ENCODE results near the gene MIOX. TPM values are rescaled to one million over a fixed set of nuclear protein-coding genes. Genes with fewer than 3 reads are reported as not detected.

Gene MIOX
- total RNA-seq, 2 experiments from 2014 or later: 0.17 to 0.42 TPM

DNA sequence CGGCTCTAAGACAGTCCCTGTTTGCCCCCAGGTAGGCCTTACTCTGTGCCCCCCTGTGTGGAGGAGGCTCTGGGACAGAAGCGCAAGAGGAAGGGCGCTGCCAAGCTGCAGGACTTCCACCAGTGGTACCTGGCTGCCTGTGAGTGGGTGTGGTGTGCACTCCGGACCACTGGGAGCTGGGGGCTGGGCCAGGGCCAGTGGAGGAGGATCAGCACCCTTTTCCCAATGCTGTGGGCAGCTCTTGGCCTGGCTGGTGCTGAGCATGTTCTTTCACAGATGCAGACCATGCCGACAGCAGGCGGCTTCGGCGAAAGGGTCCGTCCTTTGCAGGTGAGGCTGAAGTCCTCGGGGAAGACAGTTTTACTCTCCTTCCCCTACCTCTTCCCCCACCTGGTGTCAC, 35.1 kb downstream of the MIOX start:
- CTCF ChIA-PET: no interaction called here
- POLR2A ChIA-PET: no interaction called here

DNA sequence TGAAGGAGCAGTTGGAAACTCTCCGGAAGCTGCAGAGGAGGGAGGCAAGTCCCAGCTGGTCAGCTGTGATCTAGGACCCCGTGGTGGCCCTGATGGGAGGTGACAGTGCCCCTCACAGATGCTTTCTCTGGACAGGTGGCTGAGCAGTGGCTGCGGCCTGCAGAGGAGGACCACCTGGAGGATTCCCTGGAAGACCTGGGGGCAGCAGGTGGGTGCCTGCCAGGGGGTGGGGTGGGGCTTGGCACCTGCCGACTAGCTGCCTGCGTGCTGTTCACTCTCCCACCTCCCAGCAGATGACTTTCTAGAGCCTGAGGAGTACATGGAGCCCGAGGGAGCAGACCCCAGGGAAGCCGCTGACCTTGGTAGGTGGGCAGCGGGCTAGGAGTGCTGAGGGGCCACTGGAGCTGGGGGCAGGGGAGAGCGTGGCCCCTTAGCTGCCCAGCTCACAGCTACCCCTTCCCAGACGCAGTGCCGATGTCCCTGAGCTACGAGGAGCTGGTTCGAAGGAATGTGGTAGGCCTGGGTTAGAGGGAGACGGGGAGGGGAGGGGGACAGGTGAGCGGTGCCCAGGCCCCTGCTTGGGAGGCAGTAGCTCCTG, 35.6 kb downstream of the MIOX start:
- ChIA-PET POLR2A (interaction anchor here (0.7 kb wide), 1 partner anchor 14 kb away, joined by 3 read pairs; the partner anchor contains the start of genes LMF2 and NCAPH2), CTCF (no interaction called here)

DNA sequence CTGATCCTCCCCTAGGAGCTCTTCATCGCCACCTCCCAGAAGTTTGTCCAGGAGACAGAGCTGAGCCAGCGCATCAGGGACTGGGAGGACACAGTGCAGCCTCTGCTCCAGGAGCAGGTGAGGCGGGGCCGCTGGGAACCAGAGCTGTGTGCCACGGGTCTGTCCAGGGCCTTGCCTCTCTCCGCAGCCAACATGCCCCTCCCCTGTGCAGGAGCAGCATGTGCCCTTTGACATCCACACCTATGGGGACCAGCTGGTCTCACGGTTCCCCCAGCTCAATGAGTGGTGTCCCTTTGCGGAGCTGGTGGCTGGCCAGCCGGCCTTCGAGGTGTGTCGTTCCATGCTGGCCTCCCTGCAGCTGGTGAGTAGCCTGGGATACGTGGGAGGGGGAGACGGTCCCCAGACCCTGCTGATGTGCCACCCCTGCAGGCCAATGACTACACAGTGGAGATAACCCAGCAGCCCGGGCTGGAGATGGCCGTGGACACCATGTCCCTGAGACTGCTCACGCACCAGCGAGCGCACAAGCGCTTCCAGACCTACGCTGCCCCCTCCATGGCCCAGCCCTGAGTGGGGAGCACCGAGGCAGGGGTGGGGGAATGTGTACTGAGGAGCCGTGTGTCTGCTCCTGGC, 36.3 kb downstream of the MIOX start:
- ChIA-PET POLR2A (interaction anchor here (0.7 kb wide), 1 partner anchor 15 kb away, joined by 3 read pairs; the partner anchor contains the start of genes LMF2 and NCAPH2), CTCF (no interaction called here)

DNA sequence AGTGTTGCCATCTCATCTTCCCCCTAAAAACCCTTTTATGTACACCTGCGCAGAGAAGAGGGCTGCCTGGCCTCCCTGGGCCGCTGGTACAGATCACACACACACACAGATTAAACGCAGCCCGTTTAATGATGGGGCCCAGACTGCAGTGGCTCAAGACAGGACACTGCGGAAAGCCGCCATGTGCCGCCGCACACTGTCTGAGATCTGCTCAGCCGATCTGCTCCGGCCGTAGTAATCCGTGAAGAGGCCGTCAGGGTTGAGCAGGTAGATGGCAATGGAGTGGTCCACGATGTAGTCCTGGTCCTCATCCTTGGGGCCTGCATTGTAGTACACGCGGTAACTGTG, 36.8 kb downstream of the MIOX start:
- POLR2A ChIA-PET: interaction anchor here (2.8 to 5.6 kb wide), 3 partner anchors 15 to 40 kb away, joined by 22 to 69 read pairs (median 36); partner anchors contain the start of genes LMF2, NCAPH2 and SYCE3
- CTCF ChIA-PET: interaction anchor here (3.0 kb wide), 1 partner anchor 15 kb away, joined by 32 read pairs; the partner anchor contains the start of genes LMF2 and NCAPH2

DNA sequence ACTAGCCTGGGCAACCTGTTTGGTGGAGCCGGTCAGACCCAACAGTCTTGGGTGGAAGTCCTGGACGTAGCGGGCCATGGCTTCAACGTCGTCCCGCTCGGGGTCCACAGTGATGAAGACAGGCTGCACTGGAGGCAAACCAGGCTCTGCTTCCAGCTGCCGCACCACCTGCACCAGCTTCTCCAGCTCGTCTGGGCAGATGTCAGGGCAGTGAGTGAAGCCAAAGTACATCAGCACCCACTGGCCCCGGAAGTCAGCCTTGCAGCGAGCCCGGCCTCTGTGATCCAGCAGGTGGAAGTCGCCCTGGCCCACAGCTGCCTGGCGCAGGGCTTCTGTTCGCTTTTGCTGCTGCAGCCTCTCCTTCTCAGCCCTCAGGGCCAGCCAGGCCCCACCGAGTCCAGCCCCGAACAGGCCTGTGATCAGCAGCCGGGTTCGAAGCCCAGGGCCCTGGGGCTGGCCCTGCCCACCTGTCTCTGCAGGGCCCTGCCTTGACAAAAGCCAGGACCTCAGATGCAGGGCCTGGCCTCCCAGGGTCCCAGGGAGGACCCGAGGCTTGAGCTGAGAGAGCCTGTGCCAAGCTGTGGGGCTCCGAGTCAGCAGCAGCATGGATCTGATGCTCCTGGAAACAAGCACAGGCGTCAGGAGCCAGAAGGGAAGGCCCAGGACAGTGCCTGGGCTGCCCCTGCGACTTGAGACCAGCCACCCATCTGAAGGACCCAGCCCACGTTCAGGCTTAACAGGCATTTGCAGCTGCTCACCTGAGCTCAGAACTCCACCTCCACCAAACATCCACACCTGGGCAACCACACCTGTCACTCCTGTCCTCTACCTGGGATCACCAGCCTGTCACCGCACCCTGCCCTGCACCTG, 37.4 kb downstream of the MIOX start:
- ChIA-PET POLR2A (interaction anchor here (0.6 to 5.6 kb wide), 7 partner anchors 13 to 71 kb away, joined by 3 to 69 read pairs (median 10); partner anchors contain the start of genes LMF2, NCAPH2 and SYCE3), CTCF (interaction anchor here (1.1 to 3.0 kb wide), 6 partner anchors 9 to 168 kb away, joined by 3 to 47 read pairs (median 13); partner anchors contain the start of genes CHKB, LMF2, NCAPH2 and SYCE3)

DNA sequence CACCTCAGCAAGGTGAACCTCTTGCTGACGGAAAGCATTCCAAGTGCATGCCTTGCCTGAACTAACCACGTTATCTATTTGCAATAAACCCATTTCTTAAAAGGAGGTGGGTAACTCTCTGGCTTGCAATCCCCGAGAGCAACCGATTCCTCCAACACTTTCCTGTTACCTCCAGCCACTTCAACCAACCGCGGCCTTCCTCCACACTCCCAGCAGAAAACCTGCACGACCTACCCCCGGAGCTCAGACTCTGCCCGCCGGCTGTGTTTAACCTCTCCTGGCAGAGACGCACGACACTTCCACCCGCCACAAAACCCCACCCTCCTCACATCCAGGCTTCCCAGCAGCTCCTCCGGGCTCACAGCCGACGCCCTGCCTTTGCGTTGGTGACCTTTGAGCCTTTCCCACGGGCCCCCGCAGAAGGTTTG, 38.0 kb downstream of the MIOX start:
- CTCF ChIA-PET: interaction anchor here (0.9 to 3.0 kb wide), 9 partner anchors 10 to 169 kb away, joined by 3 to 47 read pairs (median 6); partner anchors contain the start of genes CHKB, LMF2, NCAPH2 and SYCE3
- POLR2A ChIA-PET: interaction anchor here (0.6 to 5.6 kb wide), 10 partner anchors 14 to 72 kb away, joined by 3 to 69 read pairs (median 8); partner anchors contain the start of genes KLHDC7B, LMF2, NCAPH2 and SYCE3

DNA sequence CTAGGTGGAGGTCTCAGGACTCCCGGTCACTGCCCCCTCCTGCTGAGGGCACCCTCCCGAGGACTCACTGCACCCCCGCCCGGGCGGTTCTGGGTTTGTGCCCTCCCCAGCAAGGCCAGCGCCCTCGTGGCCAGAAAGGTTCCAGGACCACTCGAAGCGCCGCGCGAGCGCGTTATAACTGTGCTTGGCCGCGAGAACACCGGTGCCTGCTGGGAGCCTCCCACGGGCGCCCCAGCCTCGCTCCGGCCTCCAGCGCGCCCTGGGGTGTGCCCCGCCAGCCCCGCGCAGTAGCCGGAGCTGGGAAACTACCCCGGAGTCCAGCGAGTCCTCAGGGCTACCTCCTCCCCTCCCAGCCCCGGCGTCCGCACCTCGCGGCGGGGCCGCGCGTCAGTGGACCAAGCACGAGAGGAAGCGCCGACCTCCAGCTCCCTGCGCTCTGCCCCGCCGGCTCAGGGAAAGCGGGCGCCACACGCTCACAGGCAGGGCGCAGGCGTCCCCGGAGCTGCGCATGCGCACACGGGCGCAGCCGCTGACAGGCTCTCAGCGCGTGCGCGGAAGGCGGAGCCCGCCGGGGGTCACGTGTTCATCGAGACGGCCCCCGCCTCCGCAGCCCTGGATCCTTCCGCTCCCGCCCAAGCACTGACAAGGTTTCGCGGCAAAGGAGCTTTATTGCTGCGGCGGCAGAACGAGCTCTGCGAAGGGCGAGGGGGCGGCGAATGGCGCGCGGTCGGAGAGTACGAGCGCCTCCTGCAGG, 38.6 kb downstream of the MIOX start, which contains the start of gene SCO2:
Gene SCO2 (minus strand): TSS at position 495 of the 754 bp plus-strand sequence. CDS start 1,187 bp downstream, outside the sequence.
- ChIA-PET CTCF (interaction anchor here (0.6 to 3.0 kb wide), 31 partner anchors 10 to 274 kb away, joined by 3 to 47 read pairs (median 4); partner anchors contain the start of genes CHKB, HDAC10, KLHDC7B and LMF2), POLR2A (interaction anchor here (0.5 to 7.7 kb wide), 22 partner anchors 10 to 281 kb away, joined by 3 to 93 read pairs (median 5); partner anchors contain the start of genes KLHDC7B, LMF2, NCAPH2 and SYCE3)

DNA sequence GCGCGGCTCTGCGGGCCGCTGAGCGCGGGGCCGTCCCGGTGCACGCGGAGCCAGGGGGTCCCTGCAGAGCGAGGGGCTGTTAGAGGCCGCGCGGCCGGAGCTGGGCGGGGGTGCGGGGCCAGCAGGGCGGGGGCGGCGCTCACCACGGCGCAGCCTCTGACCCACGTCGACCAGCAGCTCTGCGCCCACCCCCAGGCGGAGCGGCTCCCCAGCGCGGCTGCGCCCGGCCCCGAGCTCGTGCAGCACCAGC, 39.1 kb downstream of the MIOX start:
- ChIA-PET CTCF (interaction anchor here (0.6 to 3.0 kb wide), 30 partner anchors 9 to 275 kb away, joined by 3 to 47 read pairs (median 4); partner anchors contain the start of genes CHKB, HDAC10, KLHDC7B and LMF2), POLR2A (interaction anchor here (0.5 to 7.7 kb wide), 18 partner anchors 10 to 282 kb away, joined by 3 to 93 read pairs (median 5); partner anchors contain the start of genes KLHDC7B, LMF2, NCAPH2 and SYCE3)

DNA sequence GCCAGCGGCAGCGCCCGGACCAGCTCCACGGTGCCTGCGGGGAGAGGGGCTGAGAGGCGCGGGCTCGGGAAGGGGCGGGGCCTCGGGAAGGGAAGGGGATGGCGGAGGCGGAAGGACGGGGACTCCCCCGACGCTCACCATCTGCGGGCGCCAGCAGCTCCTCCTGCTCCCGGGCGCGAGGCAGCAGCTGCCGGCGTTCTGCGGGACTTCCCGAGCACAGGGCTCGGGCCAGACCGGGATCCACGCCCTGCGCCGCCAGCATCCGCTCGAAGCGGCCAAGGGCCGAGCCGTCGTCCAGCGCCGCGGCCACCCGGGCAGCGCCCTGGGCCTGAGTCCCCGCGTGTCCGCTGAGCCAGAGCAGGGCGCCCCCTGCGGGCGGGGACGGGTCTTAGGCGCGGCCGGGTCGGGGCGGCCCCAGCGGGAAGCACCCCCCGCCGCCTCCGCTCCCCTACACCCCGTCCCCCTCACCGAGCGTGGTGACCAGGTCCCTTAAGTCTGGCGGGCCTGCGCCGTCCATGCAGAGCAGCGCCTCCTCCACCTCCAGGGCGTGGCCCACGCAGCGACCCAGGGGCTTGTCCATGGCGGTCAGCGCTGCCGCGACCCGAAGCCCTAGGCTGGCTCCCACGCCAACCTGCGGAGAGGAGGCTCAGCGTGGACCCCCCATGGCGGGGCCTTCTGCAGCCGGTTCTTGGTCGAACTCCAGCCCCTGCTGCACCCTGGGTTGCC, 39.6 kb downstream of the MIOX start:
- POLR2A ChIA-PET: interaction anchor here (0.5 to 7.7 kb wide), 16 partner anchors 11 to 282 kb away, joined by 3 to 93 read pairs (median 8); partner anchors contain the start of genes KLHDC7B, LMF2, NCAPH2 and SYCE3
- CTCF ChIA-PET: interaction anchor here (0.8 to 3.4 kb wide), 24 partner anchors 9 to 275 kb away, joined by 3 to 47 read pairs (median 5); partner anchors contain the start of genes CHKB, HDAC10, KLHDC7B and LMF2

DNA sequence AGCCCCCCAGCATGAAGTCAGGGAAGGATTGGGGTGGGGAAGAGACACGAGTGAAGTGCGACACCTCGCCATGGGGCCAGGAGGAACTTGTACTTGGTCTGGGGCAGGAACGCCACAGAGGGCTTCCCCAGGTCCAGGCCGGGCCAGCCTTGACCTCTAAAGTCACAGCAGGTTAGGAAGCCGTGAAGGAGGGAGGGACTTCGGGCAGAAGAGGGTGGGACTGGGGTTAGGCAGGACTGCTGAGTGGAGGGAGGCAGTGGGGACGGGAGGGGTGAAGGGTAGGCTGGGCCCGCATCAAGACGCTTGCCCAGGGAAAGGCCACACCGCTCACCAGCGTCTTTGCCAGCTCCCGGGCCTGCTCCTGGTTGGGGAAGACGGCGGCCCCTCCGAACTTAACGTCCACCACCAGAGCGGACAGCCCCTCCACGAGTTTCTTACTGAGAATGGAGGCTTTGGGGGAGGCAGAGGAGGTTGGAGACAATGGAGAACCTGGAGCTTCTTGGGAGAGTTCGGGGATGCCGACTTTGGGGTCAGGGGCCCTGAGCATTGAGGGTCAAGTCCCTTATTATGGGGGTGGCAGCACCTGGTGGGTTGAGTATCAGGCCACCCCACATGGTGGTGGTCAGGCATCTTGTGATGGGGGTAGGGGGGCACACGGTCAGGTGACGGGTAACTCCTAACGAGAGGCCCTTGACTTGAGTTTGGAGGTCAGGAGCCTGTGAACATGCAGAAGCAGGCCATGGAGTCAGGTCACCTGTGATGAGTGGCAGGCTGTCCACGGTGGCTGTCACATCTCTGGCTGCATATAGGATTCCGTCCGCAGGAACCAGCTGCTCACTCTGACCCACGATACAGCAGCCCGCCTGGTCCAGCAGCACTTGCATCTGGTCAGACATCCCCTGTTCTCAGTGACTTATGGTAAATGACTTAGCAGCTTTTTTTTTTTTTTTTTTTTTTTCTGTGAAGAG, 40.5 kb downstream of the MIOX start:
- CTCF ChIA-PET: interaction anchor here (0.6 to 3.4 kb wide), 8 partner anchors 12 to 603 kb away, joined by 3 to 22 read pairs (median 3); no protein-coding TSS in a partner anchor
- POLR2A ChIA-PET: interaction anchor here (1.6 to 7.7 kb wide), 4 partner anchors 13 to 94 kb away, joined by 10 to 93 read pairs (median 40); partner anchors contain the start of genes LMF2 and NCAPH2

DNA sequence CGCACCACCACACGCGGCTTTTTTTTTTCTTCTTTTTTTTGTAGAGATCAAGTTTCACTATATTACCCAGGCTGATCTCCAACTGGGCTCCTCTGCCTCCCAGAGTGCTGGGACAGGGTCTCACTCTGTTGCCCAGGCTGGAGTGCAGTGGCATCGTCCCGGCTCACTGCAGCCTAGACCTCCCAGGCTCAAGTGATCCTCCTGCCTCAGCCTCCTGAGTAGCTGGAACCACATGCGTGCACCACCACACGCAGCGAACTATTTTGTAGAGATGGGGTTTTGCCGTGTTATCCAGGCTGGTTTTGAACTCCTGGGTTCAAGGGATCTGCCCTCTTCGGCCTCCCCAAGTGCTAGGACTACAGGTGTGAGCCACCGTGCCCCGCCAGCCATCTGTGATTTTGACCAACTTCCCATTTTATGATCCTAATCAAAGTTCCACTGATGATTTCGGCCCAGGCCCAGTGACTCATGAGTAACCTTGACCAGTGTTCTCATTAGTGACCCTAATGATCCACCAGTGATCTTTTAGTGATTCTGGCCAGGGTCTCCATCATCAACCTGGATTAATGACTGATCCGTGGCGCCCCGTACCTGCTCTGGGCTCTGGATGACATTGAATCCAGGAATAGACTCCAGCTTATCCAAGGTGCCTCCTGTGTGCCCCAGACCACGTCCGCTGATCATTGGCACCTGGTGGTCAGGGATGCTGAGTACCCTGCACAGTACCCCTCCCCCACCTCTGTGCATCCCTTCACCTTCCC, 41.4 kb downstream of the MIOX start:
- CTCF ChIA-PET: interaction anchor here (0.6 to 3.4 kb wide), 9 partner anchors 11 to 186 kb away, joined by 3 to 22 read pairs (median 4); partner anchors contain the start of genes LMF2, NCAPH2 and SYCE3
- POLR2A ChIA-PET: interaction anchor here (1.6 to 7.7 kb wide), 4 partner anchors 12 to 93 kb away, joined by 10 to 93 read pairs (median 40); partner anchors contain the start of genes LMF2 and NCAPH2

DNA sequence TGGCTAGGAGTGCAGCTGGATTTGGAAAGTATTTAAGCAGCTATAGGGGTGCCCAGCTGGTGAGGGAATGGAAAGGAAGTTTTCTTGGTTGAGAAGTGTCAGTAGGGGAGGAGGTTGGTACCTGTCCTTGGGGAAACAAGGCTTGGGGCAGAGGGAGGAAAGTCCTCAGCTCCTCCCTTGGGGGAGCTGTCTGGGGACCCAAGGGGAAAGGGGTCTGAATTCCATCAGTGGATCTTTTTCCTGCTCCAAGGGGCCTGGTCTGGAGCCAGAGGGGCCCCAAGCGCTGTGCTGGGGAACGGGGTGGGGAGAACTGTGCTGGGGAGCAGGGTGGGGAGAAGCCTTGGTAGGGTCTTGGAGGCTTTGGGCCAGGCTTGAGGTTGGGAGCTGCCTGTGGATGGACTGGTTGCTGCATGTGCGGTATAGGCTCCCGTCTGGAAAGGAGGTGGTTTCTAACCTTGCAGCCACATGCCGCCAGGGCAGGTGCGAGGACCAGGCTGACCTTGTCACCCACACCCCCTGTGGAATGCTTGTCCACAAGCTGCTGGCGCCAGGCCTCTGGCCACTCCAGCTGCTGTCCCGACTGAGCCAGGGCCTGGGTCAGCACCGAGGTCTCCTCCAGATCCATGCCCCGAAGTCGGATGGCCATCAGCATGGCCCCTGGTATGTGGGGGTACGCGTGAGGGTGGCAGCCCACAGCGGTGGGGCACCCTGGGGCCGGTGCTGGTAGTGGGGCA, 42.2 kb downstream of the MIOX start:
- ChIA-PET POLR2A (interaction anchor here (1.5 to 7.7 kb wide), 4 partner anchors 11 to 92 kb away, joined by 3 to 93 read pairs (median 40); partner anchors contain the start of genes LMF2 and NCAPH2), CTCF (interaction anchor here (1.3 to 3.4 kb wide), 5 partner anchors 10 to 92 kb away, joined by 4 to 22 read pairs (median 6); partner anchors contain the start of genes LMF2, NCAPH2 and SYCE3)

DNA sequence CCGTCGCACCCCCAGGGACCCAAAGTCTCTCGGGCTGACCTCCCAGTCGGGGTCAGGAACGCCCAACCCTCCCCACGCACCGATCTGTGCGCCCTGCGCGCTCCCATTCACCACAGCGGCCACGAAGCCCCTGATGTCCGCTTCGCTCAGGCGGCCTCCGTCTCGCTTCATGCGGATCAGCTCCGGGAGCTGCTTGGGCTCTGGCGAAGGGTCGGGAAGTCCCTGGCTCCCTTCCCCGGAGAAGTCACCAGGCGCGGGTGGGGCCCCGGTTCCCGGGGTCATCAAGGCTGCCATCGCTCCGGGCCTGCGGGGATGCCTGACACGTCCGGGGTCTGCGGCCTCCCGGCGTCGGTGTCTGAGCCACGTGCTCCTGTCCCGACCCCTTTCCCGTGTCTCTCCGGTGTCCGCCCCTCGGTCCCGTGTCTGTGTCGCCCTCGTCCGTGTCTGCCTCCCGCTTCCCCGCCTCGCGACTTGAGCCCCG, 42.8 kb downstream of the MIOX start:
- CTCF ChIA-PET: interaction anchor here (1.1 to 3.4 kb wide), 6 partner anchors 10 to 92 kb away, joined by 3 to 22 read pairs (median 4); partner anchors contain the start of genes LMF2, NCAPH2 and SYCE3
- POLR2A ChIA-PET: interaction anchor here (0.6 to 7.7 kb wide), 8 partner anchors 11 to 285 kb away, joined by 3 to 93 read pairs (median 3); partner anchors contain the start of genes CHKB, LMF2, NCAPH2 and SYCE3
